RWPE2 (cell line): ENCODE results near the gene NET1.

Source experiments
- ATAC-seq: fragments of 200-7000 bp; cut with Tn5 transposase; 3 replicates; pipeline ENCODE4 v1.9.1; 2021; ENCODE audit warnings: low read depth
- DNase-seq: peaks from one replicate; pipeline ENCODE4 v3.0.0-alpha.2; 2020; ENCODE audit warnings: low spot score
- H3K27ac ChIP-seq: fragments of 450-650 bp; 2 replicates; pipeline ENCODE4 v1.5.1; 2017; ENCODE audit warnings: mild to moderate bottlenecking; ENCODE audit not compliant: poor library complexity, severe bottlenecking
- H3K27me3 ChIP-seq: fragments of 250-450 bp; sonication (Bioruptor Pico); 2 replicates; pipeline ENCODE4 v1.5.1; 2021; ENCODE audit warnings: mild to moderate bottlenecking, moderate library complexity; ENCODE audit not compliant: insufficient read depth, poor library complexity, severe bottlenecking
- H3K36me3 ChIP-seq: fragments of 250-450 bp; sonication (Bioruptor Pico); 2 replicates; pipeline ENCODE4 v1.5.1; 2020; ENCODE audit warnings: low read depth, mild to moderate bottlenecking, moderate library complexity
- H3K4me1 ChIP-seq: fragments of 250-450 bp; sonication (Bioruptor Pico); 2 replicates; pipeline ENCODE4 v1.5.1; 2021; ENCODE audit warnings: mild to moderate bottlenecking, moderate library complexity; ENCODE audit not compliant: insufficient read depth, poor library complexity, severe bottlenecking
- H3K4me3 ChIP-seq: fragments of 250-450 bp; sonication (Bioruptor Pico); 2 replicates; pipeline ENCODE4 v1.5.1; 2021; ENCODE audit warnings: mild to moderate bottlenecking, moderate library complexity; ENCODE audit not compliant: severe bottlenecking
- H3K9me3 ChIP-seq: fragments of 250-450 bp; sonication (Bioruptor Pico); 2 replicates; pipeline ENCODE4 v1.5.1; 2021; ENCODE audit warnings: mild to moderate bottlenecking, moderate library complexity; ENCODE audit not compliant: severe bottlenecking
- TF ChIP-seq, protein P1 (sequence below): fragments of 450-650 bp; IDR thresholded peaks from one replicate; pipeline ENCODE4 v1.5.1; 2017; ENCODE audit warnings: mild to moderate bottlenecking, moderate library complexity; ENCODE audit not compliant: poor library complexity, severe bottlenecking

The NET1 gene

DNA sequence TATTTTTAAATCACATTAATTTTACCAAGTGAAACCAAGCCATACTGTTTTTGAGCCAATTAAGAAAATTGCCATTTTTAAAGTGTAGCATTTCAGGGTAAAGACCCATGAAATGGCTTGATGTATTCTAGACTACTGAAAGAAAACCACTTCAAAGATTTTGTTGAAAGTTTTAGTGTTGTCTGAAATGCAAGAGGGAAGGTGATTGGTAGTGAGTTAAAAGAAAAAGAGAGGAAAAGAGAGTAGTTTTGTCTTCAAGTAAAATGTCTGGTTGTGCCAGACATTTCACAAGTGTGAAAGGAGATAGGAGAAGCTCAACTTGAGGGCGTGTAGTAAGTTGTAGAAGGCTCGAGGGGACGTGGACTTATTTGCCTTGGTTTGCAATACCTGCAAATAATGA is 45.4 kb downstream of the NET1 start:
- TF ChIP-seq, protein P1, sequence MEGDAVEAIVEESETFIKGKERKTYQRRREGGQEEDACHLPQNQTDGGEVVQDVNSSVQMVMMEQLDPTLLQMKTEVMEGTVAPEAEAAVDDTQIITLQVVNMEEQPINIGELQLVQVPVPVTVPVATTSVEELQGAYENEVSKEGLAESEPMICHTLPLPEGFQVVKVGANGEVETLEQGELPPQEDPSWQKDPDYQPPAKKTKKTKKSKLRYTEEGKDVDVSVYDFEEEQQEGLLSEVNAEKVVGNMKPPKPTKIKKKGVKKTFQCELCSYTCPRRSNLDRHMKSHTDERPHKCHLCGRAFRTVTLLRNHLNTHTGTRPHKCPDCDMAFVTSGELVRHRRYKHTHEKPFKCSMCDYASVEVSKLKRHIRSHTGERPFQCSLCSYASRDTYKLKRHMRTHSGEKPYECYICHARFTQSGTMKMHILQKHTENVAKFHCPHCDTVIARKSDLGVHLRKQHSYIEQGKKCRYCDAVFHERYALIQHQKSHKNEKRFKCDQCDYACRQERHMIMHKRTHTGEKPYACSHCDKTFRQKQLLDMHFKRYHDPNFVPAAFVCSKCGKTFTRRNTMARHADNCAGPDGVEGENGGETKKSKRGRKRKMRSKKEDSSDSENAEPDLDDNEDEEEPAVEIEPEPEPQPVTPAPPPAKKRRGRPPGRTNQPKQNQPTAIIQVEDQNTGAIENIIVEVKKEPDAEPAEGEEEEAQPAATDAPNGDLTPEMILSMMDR = no peak

GRCh38 chr10:5458425-5458824 is 46.1 kb downstream of the NET1 start:
- ATAC-seq (no peak), DNase-seq (no peak)
- Histone ChIP-seq H3K27ac (peak overlapping the region; percentile 11), H3K4me1 (peaks cover 6% of the 10 kb centered on the region), H3K27me3 (no peaks in the 10 kb centered on the region), H3K4me3 (no peak overlapping the region), H3K36me3 (peaks cover 80% of the 10 kb centered on the region), H3K9me3 (no peaks in the 10 kb centered on the region)
- TF ChIP-seq, protein P1 = no peak

More for the DNA sequence above, 45.4 kb downstream of the NET1 start:
- H3K4me3 ChIP-seq = no peak overlapping the region
- peaks cover 5% of the 10 kb centered on the region for H3K4me1 ChIP-seq
- no peak for DNase-seq
- no peaks in the 10 kb centered on the region for H3K9me3 ChIP-seq
- no peaks in the 10 kb centered on the region for H3K27me3 ChIP-seq
- peak overlapping the region; percentile 11 for H3K27ac ChIP-seq
- ATAC-seq = no peak
- peaks cover 87% of the 10 kb centered on the region for H3K36me3 ChIP-seq

DNA sequence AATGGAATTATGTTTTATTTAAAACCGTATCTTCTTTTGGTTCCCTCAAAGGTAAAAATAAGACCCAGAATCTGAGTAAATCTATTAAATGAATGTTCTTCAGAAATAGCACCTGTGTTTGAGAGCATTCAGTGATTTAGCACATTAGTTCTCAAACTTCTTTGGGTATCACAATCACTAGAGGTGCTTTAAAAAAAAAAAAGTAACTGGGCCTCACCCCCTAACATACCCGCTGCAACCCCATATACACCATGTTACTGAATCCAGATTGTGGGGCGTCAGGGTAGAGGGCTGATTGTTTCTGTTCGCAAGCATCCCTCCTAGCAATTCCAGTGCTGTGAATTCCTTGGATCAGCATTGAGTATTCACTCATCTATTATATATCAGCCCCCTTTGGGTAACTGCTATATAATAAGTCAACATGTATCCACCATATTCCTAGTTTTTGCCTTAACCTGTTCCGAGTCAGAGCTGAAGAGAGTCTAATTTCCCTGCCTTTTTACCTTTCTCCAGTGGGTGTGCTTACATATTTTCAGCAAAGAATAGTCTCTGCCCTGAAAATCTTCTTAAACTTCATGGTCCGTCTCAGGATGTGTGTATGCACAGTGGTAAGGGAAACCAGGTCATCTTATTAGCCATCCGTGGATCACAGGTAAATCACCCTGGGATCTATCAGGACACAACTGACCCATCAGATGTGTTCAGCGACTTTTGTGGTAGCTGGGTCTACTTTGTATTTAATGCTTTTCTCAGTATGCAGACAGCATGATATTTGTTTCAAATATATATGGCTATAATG is 46.8 kb downstream of the NET1 start:
- ATAC-seq = no peak
- H3K36me3 ChIP-seq = peaks cover 73% of the 10 kb centered on the region
- no peak overlapping the region for H3K4me3 ChIP-seq
- TF ChIP-seq, protein P1 = no peak
- no peaks in the 10 kb centered on the region for H3K9me3 ChIP-seq
- H3K27ac ChIP-seq = no peak overlapping the region
- DNase-seq = no peak
- H3K27me3 ChIP-seq = no peaks in the 10 kb centered on the region
- peaks cover 6% of the 10 kb centered on the region for H3K4me1 ChIP-seq

DNA sequence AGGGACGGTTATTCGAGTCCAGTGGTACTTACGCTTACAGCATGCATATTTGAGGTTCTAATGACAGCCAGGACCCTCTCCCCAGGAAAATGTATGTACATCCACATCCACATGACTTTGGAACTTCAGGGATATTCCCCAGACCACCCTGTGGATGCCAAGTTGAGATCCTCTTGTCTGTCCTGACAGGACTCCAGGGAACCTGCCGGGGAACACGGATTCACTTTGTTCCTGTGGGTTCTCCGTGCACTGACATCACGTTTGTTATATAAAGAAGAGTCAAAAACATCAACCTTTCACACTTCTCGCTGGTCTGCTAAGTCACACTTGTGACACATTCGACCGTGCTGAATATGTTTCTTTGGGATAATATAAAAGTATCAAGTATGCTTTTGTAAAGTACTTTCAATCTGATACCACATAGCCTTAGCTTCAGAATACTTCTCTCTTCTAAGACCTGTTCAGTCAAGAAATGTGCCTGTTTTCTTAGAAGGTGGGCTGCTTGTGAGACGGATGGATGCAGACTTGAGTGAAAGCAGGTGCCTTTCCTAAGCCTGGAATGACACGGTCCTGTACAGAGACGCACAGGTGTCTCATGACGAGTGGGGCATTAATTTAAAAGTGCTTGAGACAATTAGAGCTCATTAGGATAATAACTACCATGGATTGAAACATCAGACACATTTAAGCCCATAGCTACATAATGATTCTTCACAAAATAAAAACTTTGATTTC is 48.3 kb downstream of the NET1 start:
- H3K9me3 ChIP-seq = no peaks in the 10 kb centered on the region
- peak overlapping the region; percentile 51 for H3K27ac ChIP-seq
- H3K4me3 ChIP-seq = no peak overlapping the region
- 0 out of 3 replicates have a peak, but pooled peaks have one; percentile 4 for ATAC-seq
- TF ChIP-seq, protein P1 = no peak
- DNase-seq = no peak
- H3K36me3 ChIP-seq = peaks cover 58% of the 10 kb centered on the region
- H3K4me1 ChIP-seq = peaks cover 7% of the 10 kb centered on the region
- no peaks in the 10 kb centered on the region for H3K27me3 ChIP-seq
